ENCODE results near the gene TAS2R40. TPM values are rescaled to one million over a fixed set of nuclear protein-coding genes. Genes with fewer than 3 reads are reported as not detected.

Gene TAS2R40
- total RNA-seq, 1 donor from 2014 or later, result not detected

- TF ChIP-seq CTCF (IDR thresholded peaks at IDR 0.05) (no peak), EZH2 (IDR thresholded peaks at IDR 0.05) (no peak), EZH2phosphoT487 (IDR thresholded peaks at IDR 0.05) (no peak)
- peaks cover 2% of the 10 kb centered on the region for H3F3A ChIP-seq (ENCODE audit: low read depth)
- no peak overlapping the region for H3K4me2 ChIP-seq
These were observed 12.7 kb downstream of the TAS2R40 start for GRCh38 chr7:143234533-143234875.

DNA sequence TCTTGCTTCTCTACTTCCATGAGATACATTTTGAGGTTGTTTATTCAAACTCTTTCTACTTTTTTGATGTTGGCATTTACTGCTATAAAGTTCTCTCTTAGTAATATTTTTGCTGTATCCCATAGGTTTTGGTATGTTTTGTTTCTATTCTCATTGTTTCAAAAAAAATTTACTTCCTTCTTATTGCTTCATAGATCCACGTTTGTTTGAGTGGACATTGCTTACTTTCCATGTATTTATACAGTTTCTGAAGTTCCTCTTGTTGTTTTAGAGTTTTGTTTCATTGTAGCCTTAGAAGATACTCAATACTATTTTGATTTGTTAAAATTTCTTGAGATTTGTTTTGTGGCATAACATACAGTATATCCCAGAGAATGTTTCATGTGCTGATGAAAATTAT lies 13.7 kb downstream of the TAS2R40 start:
- Histone ChIP-seq H3K27me3 (peaks cover 13% of the 10 kb centered on the region), H3K36me3 (no peaks in the 10 kb centered on the region), H3K27ac (no peak overlapping the region), H3K4me3 (no peak overlapping the region), H4K20me1 (ENCODE audit: low read depth) (no peaks in the 10 kb centered on the region), H3K79me2 (ENCODE audit: low read depth) (no peaks in the 10 kb centered on the region), H2AFZ (replicated peaks) (no peak overlapping the region), H3K9me3 (ENCODE audit: low read depth) (peaks cover 10% of the 10 kb centered on the region), H3K4me2 (no peak overlapping the region), H3K4me1 (no peaks in the 10 kb centered on the region), H3K9ac (no peak overlapping the region), H3F3A (ENCODE audit: low read depth) (no peaks in the 10 kb centered on the region)
- Mint-ChIP-seq H3K27ac (no peak overlapping the region), H3K9me3 (peaks cover 11% of the 10 kb centered on the region), H3K4me3 (no peak overlapping the region), H3K4me1 (no peaks in the 10 kb centered on the region), H3K36me3 (no peaks in the 10 kb centered on the region), H3K27me3 (ENCODE audit: insufficient read depth, low read depth) (no peaks in the 10 kb centered on the region)
- no peak for DNase-seq (ENCODE audit: low spot score)
- TF ChIP-seq EZH2 (IDR thresholded peaks at IDR 0.05), result no peak
- no peak for TF ChIP-seq EZH2phosphoT487 (IDR thresholded peaks at IDR 0.05)
- TF ChIP-seq CTCF (IDR thresholded peaks at IDR 0.05), result no peak

More at GRCh38 chr7:143234533-143234875, 12.7 kb downstream of the TAS2R40 start:
- H3K4me1 Mint-ChIP-seq, result no peaks in the 10 kb centered on the region
- no peaks in the 10 kb centered on the region for H3K36me3 Mint-ChIP-seq
- Histone ChIP-seq H3K27ac (no peak overlapping the region), H4K20me1 (ENCODE audit: low read depth) (no peaks in the 10 kb centered on the region), H3K4me3 (no peak overlapping the region), H3K4me1 (peaks cover 4% of the 10 kb centered on the region), H3K27me3 (peaks cover 13% of the 10 kb centered on the region), H3K9ac (no peak overlapping the region), H3K9me3 (ENCODE audit: low read depth) (peaks cover 10% of the 10 kb centered on the region), H3K36me3 (no peaks in the 10 kb centered on the region), H3K79me2 (ENCODE audit: low read depth) (no peaks in the 10 kb centered on the region), H2AFZ (replicated peaks) (no peak overlapping the region)
- no peak overlapping the region for H3K4me3 Mint-ChIP-seq
- H3K27ac Mint-ChIP-seq, result no peak overlapping the region
- no peak for DNase-seq (ENCODE audit: low spot score)
- H3K27me3 Mint-ChIP-seq (ENCODE audit: insufficient read depth, low read depth), result no peaks in the 10 kb centered on the region
- peaks cover 11% of the 10 kb centered on the region for H3K9me3 Mint-ChIP-seq

DNA sequence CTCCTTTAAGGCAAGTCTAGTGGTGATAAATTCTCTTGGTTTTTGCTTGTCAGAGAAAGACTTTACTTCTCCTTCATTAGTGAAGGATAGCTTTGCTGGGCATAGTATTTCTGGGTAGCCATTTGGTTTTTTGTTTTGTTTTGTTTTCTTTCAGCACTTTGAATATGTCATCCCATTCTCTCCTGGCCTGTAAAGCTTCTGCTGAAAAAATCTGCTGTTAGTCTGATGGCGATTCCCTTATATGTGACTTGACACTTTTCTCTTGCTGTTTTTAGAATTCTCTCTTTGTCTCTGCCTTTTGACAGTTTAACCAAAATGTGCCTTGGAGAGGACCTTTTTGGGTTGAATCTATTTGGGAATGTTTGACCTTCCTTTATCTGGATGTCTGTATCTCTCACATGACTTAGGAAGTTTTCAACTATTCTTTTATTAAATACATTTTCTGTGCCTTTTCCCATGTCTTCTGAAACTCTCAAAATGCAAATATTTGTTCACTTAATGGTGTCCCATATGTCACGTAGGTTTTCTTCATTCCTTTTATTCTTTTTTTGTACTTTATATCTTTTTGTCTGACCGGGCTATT lies 14.7 kb downstream of the TAS2R40 start:
- no peaks in the 10 kb centered on the region for H3F3A ChIP-seq (ENCODE audit: low read depth)

More for the DNA sequence above, 14.7 kb downstream of the TAS2R40 start:
- peaks cover 21% of the 10 kb centered on the region for H3K27me3 ChIP-seq
- H3K27ac ChIP-seq, result no peak overlapping the region
- no peaks in the 10 kb centered on the region for H3K27me3 Mint-ChIP-seq (ENCODE audit: insufficient read depth, low read depth)
- no peak overlapping the region for H3K9ac ChIP-seq
- no peaks in the 10 kb centered on the region for H3K36me3 ChIP-seq
- no peak overlapping the region for H2AFZ ChIP-seq (replicated peaks)
- H3K9me3 Mint-ChIP-seq, result peaks cover 11% of the 10 kb centered on the region
- H4K20me1 ChIP-seq (ENCODE audit: low read depth), result no peaks in the 10 kb centered on the region
- H3K79me2 ChIP-seq (ENCODE audit: low read depth), result no peaks in the 10 kb centered on the region
- no peak overlapping the region for H3K4me2 ChIP-seq
- no peaks in the 10 kb centered on the region for H3K4me1 ChIP-seq
- TF ChIP-seq CTCF (IDR thresholded peaks at IDR 0.05) (no peak), EZH2phosphoT487 (IDR thresholded peaks at IDR 0.05) (no peak), EZH2 (IDR thresholded peaks at IDR 0.05) (no peak)
- no peak overlapping the region for H3K4me3 ChIP-seq
- no peak overlapping the region for H3K27ac Mint-ChIP-seq
- peaks cover 5% of the 10 kb centered on the region for H3K4me1 Mint-ChIP-seq
- H3K9me3 ChIP-seq (ENCODE audit: low read depth), result peaks cover 10% of the 10 kb centered on the region
- no peak for DNase-seq (ENCODE audit: low spot score)
- H3K4me3 Mint-ChIP-seq, result no peak overlapping the region
- H3K36me3 Mint-ChIP-seq, result no peaks in the 10 kb centered on the region

Measured in neural progenitor cell (in vitro differentiated cells).